Activated naive CD8-positive, alpha-beta T cell treated with anti-CD3 and anti-CD28 coated beads, Interleukin-2, amount 50 U/mL, for 24 hours (primary cell): ENCODE measurements around the gene ARPC5.
"Not testable (repeated sequence)": the region's sequence is repeated elsewhere in the genome, so short reads cannot be mapped to it uniquely, and the experiment has no call there.

ENCODE experiments used
- ATAC-seq: fragments of 150-1000 bp; cut with Tn5 transposase; one replicate; pipeline ENCODE4 v1.10.0; 2021
- DNase-seq: peaks from one replicate; pipeline ENCODE4 v3.0.0; 2021
- H3K27ac Mint-ChIP-seq: one replicate; pipeline ENCODE4 v1.8.0; 2021; ENCODE audit warnings: mild to moderate bottlenecking, mixed read lengths
- H3K27me3 Mint-ChIP-seq: one replicate; pipeline ENCODE4 v1.8.0; 2021; ENCODE audit warnings: mixed read lengths
- H3K36me3 Mint-ChIP-seq: one replicate; pipeline ENCODE4 v1.8.0; 2021; ENCODE audit warnings: low read depth, mixed read lengths
- H3K4me1 Mint-ChIP-seq: one replicate; pipeline ENCODE4 v1.8.0; 2021; ENCODE audit warnings: mixed read lengths
- H3K4me3 Mint-ChIP-seq: one replicate; pipeline ENCODE4 v1.8.0; 2021; ENCODE audit warnings: mild to moderate bottlenecking, moderate library complexity, mixed read lengths
- H3K9me3 Mint-ChIP-seq: one replicate; pipeline ENCODE4 v1.8.0; 2021; ENCODE audit warnings: mixed read lengths

The ARPC5 gene

DNA sequence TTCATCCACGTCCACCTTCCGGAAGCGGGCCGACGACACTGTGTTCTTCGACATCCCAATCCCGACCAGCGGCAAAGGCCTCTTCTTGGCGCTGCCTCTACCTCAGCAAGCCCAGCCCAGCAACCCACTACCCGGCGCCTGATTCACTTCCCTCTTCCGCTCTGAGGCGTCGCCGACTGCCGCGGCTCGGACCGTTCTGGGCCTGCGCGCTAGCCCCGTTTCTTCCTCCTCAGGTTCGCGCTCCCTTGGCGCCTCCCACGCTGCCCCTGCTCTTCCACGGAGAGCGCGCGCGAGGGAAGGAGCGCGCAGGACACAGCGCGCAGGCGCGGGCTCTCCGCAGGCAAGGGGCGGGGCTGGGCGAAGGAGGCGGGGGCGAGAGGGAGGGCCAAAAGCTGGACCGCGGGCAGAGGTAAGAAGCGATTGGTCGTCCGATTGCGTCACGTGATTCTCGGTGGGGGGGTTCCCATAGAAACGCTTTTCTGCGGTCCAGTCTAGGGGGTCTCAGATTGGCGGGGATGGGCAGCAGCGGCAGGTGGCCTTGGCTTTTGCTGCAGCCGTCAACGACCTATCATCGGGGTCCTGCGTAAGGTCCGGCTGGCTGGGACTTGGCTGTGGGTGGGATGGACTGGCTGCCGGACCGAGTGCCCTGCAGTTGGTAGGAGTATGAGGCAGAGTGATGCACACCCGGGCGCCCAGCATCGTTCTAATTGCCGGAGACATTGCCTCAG is at the start of gene ARPC5:
Gene ARPC5, minus strand, starts transcription at position 178 of the 728 bp plus-strand sequence. Its CDS starts 124 bp downstream, at position 54.
- DNase-seq (peak; percentile 97), ATAC-seq (peak; percentile 93)
- H3K27me3 Mint-ChIP-seq = peaks cover 12% of the 10 kb centered on the region
- H3K4me3 Mint-ChIP-seq = peak within 1 kb of the TSS; percentile 99
- peaks cover 34% of the 10 kb centered on the region for H3K4me1 Mint-ChIP-seq
- H3K36me3 Mint-ChIP-seq = peaks cover 12% of the 10 kb centered on the region
- H3K9me3 Mint-ChIP-seq = no peaks in the 10 kb centered on the region
- peak within 1 kb of the TSS; percentile 99 for H3K27ac Mint-ChIP-seq

DNA sequence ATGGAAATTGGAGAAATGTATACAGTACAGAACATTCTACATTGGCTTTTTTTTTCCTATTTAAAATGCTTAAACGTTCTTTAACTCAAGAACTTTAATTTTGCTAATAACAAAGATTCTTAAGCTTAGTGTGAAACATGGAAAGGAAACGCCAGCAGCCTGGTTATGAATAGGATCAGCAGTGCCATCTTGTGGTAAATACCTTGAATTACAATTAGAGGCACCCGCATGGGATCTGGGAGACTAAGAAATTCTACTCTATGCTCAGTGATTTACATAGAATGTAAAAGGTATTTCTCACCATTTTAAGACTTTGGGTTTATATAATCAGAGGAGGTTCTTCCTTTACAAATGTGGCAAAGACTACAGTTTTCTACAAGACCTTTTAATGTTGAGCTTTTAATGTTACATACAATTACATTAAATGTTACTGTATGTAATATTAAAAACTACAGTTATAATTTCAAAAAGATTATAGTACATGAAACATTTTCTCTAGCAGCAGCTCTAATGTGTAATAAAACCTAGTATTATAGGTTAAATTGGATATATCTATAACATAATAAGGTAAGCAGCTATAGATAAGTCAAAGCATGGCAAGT is 49.6 kb upstream of the ARPC5 start:
- H3K4me1 Mint-ChIP-seq = peaks cover 4% of the 10 kb centered on the region
- no peak overlapping the region for H3K4me3 Mint-ChIP-seq
- peak; percentile 52 for ATAC-seq
- DNase-seq = no peak
- H3K27ac Mint-ChIP-seq = no peak overlapping the region
- H3K27me3 Mint-ChIP-seq = no peaks in the 10 kb centered on the region
- no peaks in the 10 kb centered on the region for H3K9me3 Mint-ChIP-seq
- H3K36me3 Mint-ChIP-seq = no peaks in the 10 kb centered on the region

DNA sequence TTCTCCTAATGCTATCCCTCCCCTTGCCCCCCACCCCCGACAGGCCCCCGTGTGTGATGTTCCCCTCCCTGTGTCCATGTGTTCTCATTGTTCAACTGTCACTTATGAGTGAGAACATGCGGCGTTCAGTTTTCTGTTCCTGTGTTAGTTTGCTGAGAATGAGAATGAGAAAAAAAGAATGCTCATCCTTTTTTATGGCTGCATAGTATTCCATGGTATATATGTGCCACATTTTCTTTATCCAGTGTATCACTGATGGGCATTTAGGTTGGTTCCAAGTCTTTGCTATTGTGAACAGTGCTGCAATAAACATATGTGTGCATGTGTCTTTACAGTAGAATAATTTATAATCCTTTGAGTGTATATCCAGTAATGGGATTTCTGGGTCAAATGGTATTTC is 43.8 kb upstream of the ARPC5 start:
- not testable (repeated sequence) for ATAC-seq, H3K27ac Mint-ChIP-seq, H3K27me3 Mint-ChIP-seq, DNase-seq, H3K9me3 Mint-ChIP-seq, H3K4me3 Mint-ChIP-seq, H3K36me3 Mint-ChIP-seq, H3K4me1 Mint-ChIP-seq

DNA sequence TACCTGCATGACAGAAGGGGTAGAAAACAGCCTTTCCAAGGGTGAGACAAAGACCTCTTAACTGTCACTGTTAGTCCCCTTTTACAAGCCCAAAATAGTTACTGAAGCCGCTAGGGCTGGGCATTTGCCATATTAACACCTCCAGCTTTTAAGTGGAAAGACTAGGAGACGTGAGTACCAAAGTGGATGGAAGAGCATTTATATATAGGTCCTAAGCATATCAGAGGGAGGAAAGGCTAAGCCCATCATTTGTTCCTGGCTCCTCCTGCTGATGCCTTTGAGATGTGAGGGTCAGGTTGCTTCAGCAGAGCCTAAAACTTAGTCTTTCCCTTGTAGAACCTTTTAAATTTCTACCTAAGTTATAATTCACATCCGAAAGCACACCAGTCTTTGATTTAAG is 43.2 kb upstream of the ARPC5 start:
- H3K27me3 Mint-ChIP-seq = no peaks in the 10 kb centered on the region
- no peaks in the 10 kb centered on the region for H3K4me1 Mint-ChIP-seq
- H3K27ac Mint-ChIP-seq = no peak overlapping the region
- H3K36me3 Mint-ChIP-seq = no peaks in the 10 kb centered on the region
- no peak for DNase-seq
- no peaks in the 10 kb centered on the region for H3K9me3 Mint-ChIP-seq
- no peak overlapping the region for H3K4me3 Mint-ChIP-seq
- ATAC-seq = no peak

DNA sequence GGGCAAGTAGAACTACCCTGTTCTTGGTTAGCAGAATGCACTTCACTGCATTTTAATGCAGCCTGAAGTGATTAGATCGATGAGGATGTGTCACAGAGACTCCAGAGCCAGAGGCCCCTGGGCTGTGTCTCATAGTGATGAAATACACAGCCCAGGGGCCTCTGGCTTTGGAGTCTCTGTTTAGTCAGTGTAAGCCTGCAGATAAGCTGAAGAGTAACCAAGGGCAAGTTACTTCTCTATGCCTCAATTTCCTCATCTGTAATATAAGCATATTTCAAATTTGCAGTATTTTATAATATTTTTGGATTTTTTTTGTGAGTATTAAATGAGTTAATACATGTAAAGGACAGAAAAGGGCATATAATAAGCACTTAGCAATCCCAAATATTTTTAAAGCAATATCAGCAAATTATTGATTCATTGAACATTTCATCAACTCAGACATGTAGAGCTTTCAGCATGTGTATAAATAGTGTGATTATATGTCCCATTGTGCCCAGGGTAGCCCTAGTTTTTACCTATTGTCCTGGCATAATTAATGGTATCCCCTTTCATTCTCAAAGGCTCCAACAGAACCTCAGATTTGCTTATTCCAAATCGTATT is 41.1 kb upstream of the ARPC5 start:
- Mint-ChIP-seq H3K36me3 (no peaks in the 10 kb centered on the region), H3K27me3 (no peaks in the 10 kb centered on the region), H3K27ac (no peak overlapping the region), H3K4me3 (no peak overlapping the region), H3K9me3 (no peaks in the 10 kb centered on the region), H3K4me1 (no peaks in the 10 kb centered on the region)
- DNase-seq (no peak), ATAC-seq (no peak)

DNA sequence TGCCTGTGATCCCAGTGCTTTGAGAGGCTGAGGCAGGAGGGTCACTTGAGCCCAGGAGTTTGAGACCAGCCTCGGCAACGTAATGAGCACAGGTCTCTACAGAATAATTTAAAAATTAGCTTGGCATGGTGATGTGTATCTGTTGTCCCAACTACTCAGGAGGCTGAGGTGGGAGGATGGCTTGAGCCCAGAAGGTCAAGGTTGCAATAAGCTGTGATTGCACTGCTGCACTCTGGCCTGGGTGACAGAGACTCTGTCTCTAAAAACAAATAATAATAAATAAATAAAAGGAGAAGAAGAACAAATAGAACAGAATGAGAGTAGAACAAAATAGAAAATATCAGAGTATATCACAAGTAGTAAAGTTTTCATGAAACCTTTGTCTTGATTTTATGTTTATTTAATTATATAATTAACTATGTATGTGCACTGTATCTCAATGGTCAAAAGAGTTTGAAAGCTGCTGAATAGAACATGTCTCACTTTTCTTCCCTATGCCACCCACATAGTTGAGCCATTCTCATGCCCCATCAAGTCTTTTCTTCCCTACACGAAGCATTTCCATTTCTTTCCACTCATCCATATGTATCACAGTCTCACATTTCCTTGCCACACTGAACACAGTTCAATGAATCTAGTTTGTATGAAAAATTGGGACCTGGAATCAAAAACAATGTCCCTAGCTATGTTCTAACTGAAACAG is 40.5 kb upstream of the ARPC5 start:
- ATAC-seq = no peak
- no peak overlapping the region for H3K27ac Mint-ChIP-seq
- H3K9me3 Mint-ChIP-seq = no peaks in the 10 kb centered on the region
- H3K27me3 Mint-ChIP-seq = no peaks in the 10 kb centered on the region
- H3K36me3 Mint-ChIP-seq = no peaks in the 10 kb centered on the region
- H3K4me3 Mint-ChIP-seq = no peak overlapping the region
- no peak for DNase-seq
- H3K4me1 Mint-ChIP-seq = no peaks in the 10 kb centered on the region

DNA sequence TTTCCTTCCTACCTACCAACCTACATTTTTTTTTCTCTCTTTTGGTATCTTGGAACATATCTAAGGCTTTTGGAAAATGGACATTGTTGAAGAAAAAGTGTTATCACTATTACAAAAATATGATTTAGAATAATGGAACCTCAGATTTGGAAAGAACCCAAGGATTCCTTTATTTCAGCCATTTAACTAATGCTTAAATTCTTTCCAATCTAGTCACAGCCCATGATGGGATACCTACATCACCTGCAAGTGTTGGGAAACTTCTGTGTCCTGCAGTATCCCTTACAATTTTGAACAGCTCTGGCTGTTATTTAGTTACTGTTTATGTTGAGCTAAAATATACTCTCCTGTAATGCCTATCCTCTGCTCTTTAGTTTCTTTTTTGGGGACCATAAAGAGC is 39.8 kb upstream of the ARPC5 start:
- no peaks in the 10 kb centered on the region for H3K4me1 Mint-ChIP-seq
- no peak for ATAC-seq
- no peak overlapping the region for H3K4me3 Mint-ChIP-seq
- H3K9me3 Mint-ChIP-seq = peaks cover 4% of the 10 kb centered on the region
- H3K36me3 Mint-ChIP-seq = peaks cover 2% of the 10 kb centered on the region
- H3K27ac Mint-ChIP-seq = no peak overlapping the region
- H3K27me3 Mint-ChIP-seq = no peaks in the 10 kb centered on the region
- no peak for DNase-seq

DNA sequence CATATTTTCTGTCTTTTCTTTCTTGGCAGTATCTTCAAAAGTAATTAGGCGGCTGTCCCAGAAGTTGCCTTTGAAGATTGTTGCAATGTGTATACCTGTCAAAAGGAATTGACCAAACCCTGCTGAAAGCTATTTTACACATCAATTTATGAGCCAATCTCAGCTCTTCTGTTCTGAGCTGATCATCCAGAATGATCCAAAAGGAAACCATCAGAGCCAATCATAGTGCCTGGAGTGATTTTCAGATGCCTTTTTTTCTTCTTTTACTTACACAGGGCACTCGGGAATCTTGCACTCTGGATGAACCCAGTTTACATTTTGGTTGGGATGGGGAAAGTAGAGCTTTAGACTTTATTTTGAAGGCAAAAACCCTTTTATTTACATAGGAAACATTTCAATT is 39.3 kb upstream of the ARPC5 start:
- Mint-ChIP-seq H3K27me3 (no peaks in the 10 kb centered on the region), H3K9me3 (peaks cover 4% of the 10 kb centered on the region), H3K36me3 (peaks cover 2% of the 10 kb centered on the region), H3K4me3 (no peak overlapping the region), H3K27ac (no peak overlapping the region), H3K4me1 (no peaks in the 10 kb centered on the region)
- ATAC-seq (no peak), DNase-seq (no peak)

DNA sequence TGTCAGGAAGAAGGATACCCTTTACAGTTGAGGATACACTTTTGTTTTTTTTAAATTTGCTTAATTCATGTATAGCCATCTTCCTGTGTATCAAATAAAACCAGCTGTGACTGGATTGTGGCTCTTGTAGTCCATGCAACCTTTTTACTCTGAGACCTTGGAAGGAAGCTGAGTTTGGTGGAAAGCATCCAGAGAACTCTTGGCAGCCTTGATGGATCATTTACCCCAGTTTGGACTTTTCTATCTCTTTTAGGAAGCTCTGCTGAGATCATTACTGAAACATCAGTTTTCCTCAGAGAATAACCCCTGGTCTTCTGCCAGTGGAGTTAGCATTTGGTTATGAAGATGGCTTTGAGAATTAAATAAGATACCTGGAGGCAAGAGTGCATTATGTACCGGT is 38.8 kb upstream of the ARPC5 start:
- H3K27me3 Mint-ChIP-seq = no peaks in the 10 kb centered on the region
- H3K36me3 Mint-ChIP-seq = peaks cover 2% of the 10 kb centered on the region
- H3K27ac Mint-ChIP-seq = no peak overlapping the region
- H3K4me1 Mint-ChIP-seq = no peaks in the 10 kb centered on the region
- DNase-seq = no peak
- H3K9me3 Mint-ChIP-seq = peaks cover 4% of the 10 kb centered on the region
- ATAC-seq = no peak
- no peak overlapping the region for H3K4me3 Mint-ChIP-seq

DNA sequence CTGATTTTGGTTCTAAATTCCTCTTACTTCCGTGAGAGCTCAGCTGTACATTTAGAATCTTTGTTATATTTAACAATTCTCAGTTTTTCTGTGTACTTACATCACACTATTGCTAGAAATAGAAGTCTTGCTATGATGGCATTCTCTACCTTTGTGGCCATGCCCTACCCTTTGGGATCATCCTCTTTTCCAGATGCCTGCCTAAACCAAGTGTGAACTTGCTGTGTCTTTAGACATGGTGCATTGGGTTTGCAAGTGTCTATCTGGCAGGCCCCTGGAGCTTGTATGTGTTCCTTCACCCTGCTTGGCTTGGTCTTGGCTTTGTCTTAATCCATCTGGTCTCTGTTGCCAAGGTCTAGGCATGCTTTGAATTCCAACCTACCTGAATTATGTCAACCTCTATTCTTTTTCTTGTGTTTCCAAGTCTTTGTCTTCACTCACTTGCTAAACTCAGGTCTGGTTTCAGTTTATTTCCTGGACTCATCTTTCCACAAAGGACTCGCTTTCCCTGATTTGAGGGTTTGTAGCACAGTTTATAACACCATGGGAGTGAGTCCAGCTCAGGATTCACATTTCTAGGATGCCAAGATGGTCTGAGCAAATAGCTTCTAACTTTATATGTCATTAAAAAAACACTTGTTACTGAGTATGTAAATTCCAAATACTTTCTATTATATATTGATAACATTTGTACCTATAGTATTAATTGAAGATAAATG is 38.2 kb upstream of the ARPC5 start:
- Mint-ChIP-seq H3K9me3 (peaks cover 4% of the 10 kb centered on the region), H3K4me1 (no peaks in the 10 kb centered on the region), H3K36me3 (peaks cover 2% of the 10 kb centered on the region), H3K27me3 (no peaks in the 10 kb centered on the region), H3K27ac (no peak overlapping the region), H3K4me3 (no peak overlapping the region)
- ATAC-seq (no peak), DNase-seq (no peak)

DNA sequence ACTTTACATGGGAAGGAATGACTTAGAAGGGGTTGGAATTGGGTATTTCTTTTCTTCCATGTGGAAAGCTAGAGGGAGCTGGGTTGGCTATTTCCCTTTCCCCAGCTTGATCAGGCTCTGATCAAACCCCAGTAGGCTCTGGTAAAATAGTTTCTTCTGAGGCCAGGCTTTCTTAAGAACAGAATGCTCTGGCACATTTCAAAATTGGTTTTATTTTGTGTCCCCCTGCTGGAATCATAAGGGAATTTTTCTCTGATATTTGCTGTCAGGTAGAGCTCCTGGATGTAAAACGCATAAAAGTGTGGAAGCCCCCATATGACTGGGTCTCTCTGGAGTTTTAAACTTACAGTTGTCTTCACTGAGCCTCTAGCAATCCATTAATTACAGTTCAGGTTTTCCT is 34.6 kb upstream of the ARPC5 start:
- Mint-ChIP-seq H3K4me3 (no peak overlapping the region), H3K4me1 (no peaks in the 10 kb centered on the region), H3K36me3 (peaks cover 2% of the 10 kb centered on the region), H3K27ac (no peak overlapping the region), H3K27me3 (no peaks in the 10 kb centered on the region), H3K9me3 (peaks cover 4% of the 10 kb centered on the region)
- ATAC-seq (no peak), DNase-seq (no peak)

DNA sequence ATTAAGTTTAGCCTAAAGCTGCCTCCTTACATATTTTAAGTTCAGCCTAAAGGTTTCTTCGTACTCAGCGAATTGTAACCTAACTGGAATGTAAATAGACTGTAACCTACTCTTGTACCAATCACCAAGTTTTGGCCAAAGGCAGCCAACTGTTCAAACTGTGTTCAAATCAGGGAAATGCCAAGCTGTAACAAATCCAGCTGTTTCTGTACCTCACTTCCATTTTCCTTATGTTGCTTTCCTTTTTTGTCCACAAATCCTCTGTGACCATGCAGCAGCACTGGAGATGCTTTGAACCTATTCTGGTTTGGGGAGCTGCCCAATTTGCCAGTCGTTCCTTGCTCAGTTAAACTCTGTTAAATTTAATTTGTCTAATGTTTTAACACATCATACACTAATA is 20.8 kb upstream of the ARPC5 start:
- ATAC-seq (no peak), DNase-seq (no peak)
- no peaks in the 10 kb centered on the region for H3K36me3 Mint-ChIP-seq
- H3K9me3 Mint-ChIP-seq = no peaks in the 10 kb centered on the region
- peaks cover 28% of the 10 kb centered on the region for H3K4me1 Mint-ChIP-seq
- peaks cover 2% of the 10 kb centered on the region for H3K27me3 Mint-ChIP-seq
- H3K4me3 Mint-ChIP-seq = no peak overlapping the region
- H3K27ac Mint-ChIP-seq = no peak overlapping the region

DNA sequence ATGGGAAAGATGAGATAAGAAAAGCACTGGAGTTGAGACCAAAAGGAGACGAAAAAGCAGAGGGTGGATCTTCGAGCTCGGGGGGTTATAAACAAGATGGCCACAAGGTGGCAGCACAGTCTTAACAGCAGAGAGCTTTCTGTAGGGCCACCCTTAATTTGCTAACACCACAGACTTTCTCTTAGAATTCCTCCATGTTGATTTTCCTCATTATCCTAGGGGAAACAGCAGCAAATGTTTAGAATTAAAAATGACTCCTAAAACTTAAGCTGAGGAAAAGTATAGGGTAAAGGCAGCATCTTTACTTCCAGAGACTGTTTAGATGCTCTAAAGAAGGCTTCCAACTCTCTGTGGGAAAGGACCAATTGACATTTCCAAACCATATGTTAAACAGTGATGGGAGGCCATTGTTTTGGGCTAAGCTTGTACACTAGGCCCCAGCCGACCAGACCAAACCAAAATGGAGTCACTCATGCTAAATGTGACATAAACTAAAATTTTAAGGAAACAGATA is 20.0 kb upstream of the ARPC5 start:
- DNase-seq (peak; percentile 81), ATAC-seq (peak; percentile 56)
- H3K4me3 Mint-ChIP-seq = no peak overlapping the region
- H3K27ac Mint-ChIP-seq = no peak overlapping the region
- H3K27me3 Mint-ChIP-seq = peaks cover 2% of the 10 kb centered on the region
- no peaks in the 10 kb centered on the region for H3K36me3 Mint-ChIP-seq
- peaks cover 30% of the 10 kb centered on the region for H3K4me1 Mint-ChIP-seq
- no peaks in the 10 kb centered on the region for H3K9me3 Mint-ChIP-seq

DNA sequence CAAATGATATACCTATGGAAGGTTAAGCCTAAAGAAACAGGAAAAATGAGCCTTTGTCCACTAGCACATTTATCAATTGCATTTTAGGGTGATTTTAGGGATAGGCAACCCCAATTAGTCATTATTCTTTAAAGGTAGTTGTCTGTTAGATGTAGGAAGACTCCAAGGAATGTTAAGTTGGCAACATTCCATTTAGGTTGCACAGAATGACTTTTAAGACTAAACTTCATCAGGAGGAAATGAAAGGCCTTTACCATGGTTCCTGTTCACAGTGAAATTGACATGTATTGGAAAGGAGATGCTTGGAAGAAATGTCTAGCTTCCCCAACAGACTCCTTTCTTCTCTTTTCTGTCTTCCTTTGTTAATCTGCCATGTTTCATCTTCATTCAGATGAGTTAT is 19.1 kb upstream of the ARPC5 start:
- Mint-ChIP-seq H3K9me3 (no peaks in the 10 kb centered on the region), H3K4me3 (no peak overlapping the region), H3K27ac (no peak overlapping the region), H3K36me3 (no peaks in the 10 kb centered on the region), H3K27me3 (peaks cover 2% of the 10 kb centered on the region), H3K4me1 (peaks cover 30% of the 10 kb centered on the region)
- no peak for ATAC-seq
- DNase-seq = no peak
